Ovary (tissue), 9 donors: ENCODE measurements around the gene SETBP1. TPM values are rescaled to one million over a fixed set of nuclear protein-coding genes. Genes with fewer than 3 reads are reported as not detected.

Experiments
- DNase-seq, 5 donors: peaks; one replicate each; pipeline ENCODE4 v3.0.0-alpha.2; 2019 to 2020
- H3K27ac ChIP-seq, 2 donors: fragments of 200-600 bp; one replicate each; pipeline versions ENCODE4 v1.5.1 to v1.8.0; 2019 to 2022
- H3K27me3 ChIP-seq: fragments of 200-600 bp; one replicate; pipeline ENCODE4 v1.8.0; 2022
- H3K36me3 ChIP-seq: fragments of 200-600 bp; sonication (generic); one replicate; pipeline ENCODE4 v1.5.1; 2019
- H3K4me1 ChIP-seq: one replicate; pipeline ENCODE4 v1.8.1; 2013; ENCODE audit warnings: mild to moderate bottlenecking, moderate library complexity; ENCODE audit not compliant: insufficient read depth
- H3K4me3 ChIP-seq: fragments of 200-600 bp; sonication (generic); one replicate; pipeline ENCODE4 v1.5.1; 2017
- H3K9me3 ChIP-seq, 2 donors: fragments of 200-600 bp in 1 of 2; sonication (generic) in 1 of 2; one replicate each; pipeline versions ENCODE4 v1.5.1 to v1.8.1; 2013 to 2019; ENCODE audit warnings: mild to moderate bottlenecking in 1 of 2, moderate library complexity in 1 of 2
- CTCF ChIP-seq, 3 donors: fragments of 450-650 bp in 2 of 3; fragments of 200-600 bp in 1 of 3; IDR thresholded peaks; one replicate each; pipeline versions ENCODE4 v1.5.1 to v1.8.0; 2016 to 2022; ENCODE audit warnings: antibody characterized with exemption in 3 of 3, mild to moderate bottlenecking in 1 of 3
- EP300 ChIP-seq: sonication (generic); formaldehyde crosslinking; IDR thresholded peaks from one replicate; pipeline ENCODE4 v1.6.1; 2017; ENCODE audit warnings: antibody characterized with exemption
- POLR2A ChIP-seq: fragments of 450-650 bp; IDR thresholded peaks from one replicate; pipeline ENCODE4 v1.6.1; 2017; ENCODE audit warnings: antibody characterized with exemption, mild to moderate bottlenecking, moderate library complexity
- WGBS, 3 donors: extraction: QIAGEN DNeasy Blood & Tissue Kit in 1 of 3; methylation state at CpG; one replicate each; pipeline versions ENCODE4 v1.1.5 to v1.1.7; 2013 to 2017; 5-methylcytosine and 5-hydroxymethylcytosine counted together
- intact Hi-C, 4 donors: fragments of 100-400 bp; cut with DNase I; formaldehyde crosslinking; loops; one replicate each; pipeline versions ENCODE4 v1.11.0 to v1.15.1; 2022 to 2023
- polyA plus RNA-seq, 2 donors: library from polyadenylated mRNA; stranded (reverse); fragments of 200-250 nt in 1 of 2; fragments of 350-450 nt in 1 of 2; fragmentation: Illumina TruSeq in 1 of 2; extraction: RNeasy Lipid Tissue Mini Kit (QIAGEN cat#74804) in 1 of 2; gene quantifications; one replicate each; pipeline ENCODE4 v1.2.3, GENCODE V29; 2013 to 2014
- total RNA-seq, 7 donors: library from RNA; depleted of rRNA in 2 of 7; stranded (reverse); fragments of >200 nt in 2 of 7; fragmentation: NEBNext Ultra II Directional in 3 of 7; extraction: Animal tissue kit (Norgen Biotek cat#: 25700) in 3 of 7; gene quantifications; one replicate each; pipeline versions ENCODE4 v1.1.0 to v1.2.4, GENCODE V29; 2016 to 2023
- donor health status: DM: no; HTN: no; CAD: no; lungs with moderate emphysema.
- donor health status: DM: no; HTN: no; CAD: no.
- donor health status: Bipolar disorder and iron deficiency.
- donor health status: DM: yes; HTN: yes; CAD: no.
- donor health status: DM: no; HTN: no; CAD: no.
- donor health status: DM: yes; HTN: yes; CAD: no.

Gene SETBP1
- total and polyA plus RNA-seq, 9 donors: 7.8 to 53.7 (median 28.4) TPM

- intact Hi-C loops: no loop called here
- Histone ChIP-seq H3K27me3 (no peaks in the 10 kb centered on the region), H3K4me1 (no peaks in the 10 kb centered on the region), H3K27ac (no peak overlapping the region), H3K36me3 (no peaks in the 10 kb centered on the region), H3K4me3 (no peak overlapping the region), H3K9me3 (no peaks in the 10 kb centered on the region)
- no peak for TF ChIP-seq EP300
- no peak for TF ChIP-seq POLR2A
- no peak for TF ChIP-seq CTCF (IDR thresholded peaks at IDR 0.05)
- 5 to 10% (median 9%) methylated on average over 6 of the region's 6 CpGs for WGBS, 3 donors
- DNase-seq: no peak
Measured at GRCh38 chr18:44651478-44651877, 29.2 kb upstream of the SETBP1 start.

GRCh38 chr18:44651918-44652572, 28.6 kb upstream of the SETBP1 start:
- WGBS, 3 donors: 90 to 96% (median 91%) methylated on average over 6 of the region's 6 CpGs
- TF ChIP-seq EP300 (no peak), CTCF (IDR thresholded peaks at IDR 0.05) (no peak)
- DNase-seq: no peak
- H3K9me3 ChIP-seq: no peaks in the 10 kb centered on the region
- H3K36me3 ChIP-seq: no peaks in the 10 kb centered on the region
- intact Hi-C loops: no loop called here
- H3K4me3 ChIP-seq: no peak overlapping the region
- H3K4me1 ChIP-seq: no peaks in the 10 kb centered on the region
- no peak overlapping the region for H3K27ac ChIP-seq
- H3K27me3 ChIP-seq: no peaks in the 10 kb centered on the region

- intact Hi-C loops: no loop called here
Measured at GRCh38 chr18:44652722-44653121, 28.0 kb upstream of the SETBP1 start.

GRCh38 chr18:44654573-44654972, 26.1 kb upstream of the SETBP1 start:
- no peaks in the 10 kb centered on the region for H3K9me3 ChIP-seq
- intact Hi-C loops: no loop called here
- TF ChIP-seq CTCF (IDR thresholded peaks at IDR 0.05) (no peak), EP300 (no peak), POLR2A (no peak)
- H3K4me1 ChIP-seq: no peaks in the 10 kb centered on the region
- H3K4me3 ChIP-seq: no peak overlapping the region
- DNase-seq: no peak
- H3K36me3 ChIP-seq: no peaks in the 10 kb centered on the region
- WGBS, 3 donors: 5 to 20% (median 18%) methylated on average over 3 of the region's 3 CpGs
- H3K27me3 ChIP-seq: no peaks in the 10 kb centered on the region
- no peak overlapping the region for H3K27ac ChIP-seq

More at GRCh38 chr18:44652722-44653121, 28.0 kb upstream of the SETBP1 start:
- no peaks in the 10 kb centered on the region for H3K27me3 ChIP-seq
- TF ChIP-seq EP300: no peak
- TF ChIP-seq CTCF (IDR thresholded peaks at IDR 0.05): no peak
- TF ChIP-seq POLR2A: no peak
- WGBS, 3 donors: 74 to 85% (median 85%) methylated on average over 4 of the region's 4 CpGs
- no peaks in the 10 kb centered on the region for H3K9me3 ChIP-seq
- DNase-seq: no peak
- no peak overlapping the region for H3K4me3 ChIP-seq
- H3K4me1 ChIP-seq: no peaks in the 10 kb centered on the region
- H3K27ac ChIP-seq: no peak overlapping the region
- H3K36me3 ChIP-seq: no peaks in the 10 kb centered on the region
